ENCODE data around the gene TSEN54. TPM values are rescaled to one million over a fixed set of nuclear protein-coding genes. Genes with fewer than 3 reads are reported as not detected.
A peak's percentile ranks its signal among the peaks of the same experiment; 100 is the strongest.

Gene TSEN54
- total RNA-seq, 1 experiment from 2014 or later, result 78.7 TPM

- in situ Hi-C loops (cut with HindIII; ENCODE audit: low pct_unique_long_range_greater_than_20kb, low sequenced_read_pairs) (no loop called here), intact Hi-C loops (cut with micrococcal nuclease; ENCODE audit: unreplicated experiment) (no loop called here)
- ChIA-PET CTCF (no interaction called here), POLR2A (interaction anchor here (0.7 kb wide), 1 partner anchor 34 kb away, joined by 7 read pairs; no protein-coding TSS in a partner anchor)
- ATAC-seq, result peak; percentile 36; the same call in 1 of the 2 replicates
- Histone ChIP-seq H3K4me3 (ENCODE audit: low read depth in 2 of 2, low read length in 2 of 2) (no peak overlapping the region), H3K9me3 (ENCODE audit: control insufficient read depth, insufficient read depth, low read depth, low read length) (no peaks in the 10 kb centered on the region), H3K36me3 (ENCODE audit: control insufficient read depth, insufficient read depth, low read length) (no peaks in the 10 kb centered on the region), H3K27me3 (ENCODE audit: control insufficient read depth, insufficient read depth, low read length) (no peaks in the 10 kb centered on the region), H3K27ac (ENCODE audit: low read length) (no peak overlapping the region), H3K4me1 (ENCODE audit: control insufficient read depth, insufficient read depth, low read length) (no peaks in the 10 kb centered on the region)
- BruUV-seq (replicated peaks), result no TSS peak
- no peak for DNase-seq (ENCODE audit: low read depth, low spot score)
- no peak for TF ChIP-seq SIN3A (IDR thresholded peaks at IDR 0.05; ENCODE audit: borderline replicate concordance, insufficient read depth, low read depth, low read length)
- TF ChIP-seq POLR2AphosphoS5 (IDR thresholded peaks at IDR 0.05; ENCODE audit: low read depth, low read length), result no peak
- no peak for TF ChIP-seq REST (IDR thresholded peaks at IDR 0.05; ENCODE audit: insufficient read depth in 1 of 2, low read depth in 2 of 2, low read length in 1 of 2)
- TF ChIP-seq TCF7L2 (IDR thresholded peaks at IDR 0.05; ENCODE audit: low read depth, low read length), result no peak
- TF ChIP-seq, protein P1, sequence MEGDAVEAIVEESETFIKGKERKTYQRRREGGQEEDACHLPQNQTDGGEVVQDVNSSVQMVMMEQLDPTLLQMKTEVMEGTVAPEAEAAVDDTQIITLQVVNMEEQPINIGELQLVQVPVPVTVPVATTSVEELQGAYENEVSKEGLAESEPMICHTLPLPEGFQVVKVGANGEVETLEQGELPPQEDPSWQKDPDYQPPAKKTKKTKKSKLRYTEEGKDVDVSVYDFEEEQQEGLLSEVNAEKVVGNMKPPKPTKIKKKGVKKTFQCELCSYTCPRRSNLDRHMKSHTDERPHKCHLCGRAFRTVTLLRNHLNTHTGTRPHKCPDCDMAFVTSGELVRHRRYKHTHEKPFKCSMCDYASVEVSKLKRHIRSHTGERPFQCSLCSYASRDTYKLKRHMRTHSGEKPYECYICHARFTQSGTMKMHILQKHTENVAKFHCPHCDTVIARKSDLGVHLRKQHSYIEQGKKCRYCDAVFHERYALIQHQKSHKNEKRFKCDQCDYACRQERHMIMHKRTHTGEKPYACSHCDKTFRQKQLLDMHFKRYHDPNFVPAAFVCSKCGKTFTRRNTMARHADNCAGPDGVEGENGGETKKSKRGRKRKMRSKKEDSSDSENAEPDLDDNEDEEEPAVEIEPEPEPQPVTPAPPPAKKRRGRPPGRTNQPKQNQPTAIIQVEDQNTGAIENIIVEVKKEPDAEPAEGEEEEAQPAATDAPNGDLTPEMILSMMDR (IDR thresholded peaks at IDR 0.05), result no peak
These were observed 27.4 kb upstream of the TSEN54 start for GRCh38 chr17:75488693-75489510.

GRCh38 chr17:75489511-75489955, 26.8 kb upstream of the TSEN54 start:
- Histone ChIP-seq H3K9me3 (ENCODE audit: control insufficient read depth, insufficient read depth, low read depth, low read length) (no peaks in the 10 kb centered on the region), H3K4me3 (ENCODE audit: low read depth in 2 of 2, low read length in 2 of 2) (no peak overlapping the region), H3K36me3 (ENCODE audit: control insufficient read depth, insufficient read depth, low read length) (no peaks in the 10 kb centered on the region), H3K4me1 (ENCODE audit: control insufficient read depth, insufficient read depth, low read length) (no peaks in the 10 kb centered on the region), H3K27ac (ENCODE audit: low read length) (no peak overlapping the region), H3K27me3 (ENCODE audit: control insufficient read depth, insufficient read depth, low read length) (no peaks in the 10 kb centered on the region)
- ChIA-PET CTCF (interaction anchor here (0.5 kb wide), 1 partner anchor 325 kb away, joined by 9 read pairs; no protein-coding TSS in a partner anchor), POLR2A (interaction anchor here (0.7 kb wide), 1 partner anchor 35 kb away, joined by 7 read pairs; no protein-coding TSS in a partner anchor)
- intact Hi-C loops (cut with micrococcal nuclease; ENCODE audit: unreplicated experiment) (no loop called here), in situ Hi-C loops (cut with HindIII; ENCODE audit: low pct_unique_long_range_greater_than_20kb, low sequenced_read_pairs) (no loop called here)
- no peak for TF ChIP-seq SIN3A (IDR thresholded peaks at IDR 0.05; ENCODE audit: borderline replicate concordance, insufficient read depth, low read depth, low read length)
- no peak for DNase-seq (ENCODE audit: low read depth, low spot score)
- ATAC-seq, result no peak
- BruUV-seq (replicated peaks), result no TSS peak

Measured in Panc1 (cell line).